ENCODE data around the gene ZBTB32. TPM values are rescaled to one million over a fixed set of nuclear protein-coding genes. Genes with fewer than 3 reads are reported as not detected.

ZBTB32 gene
- total RNA-seq, 1 donor from 2014 or later = not detected

GRCh38 chr19:35727053-35727955, 22.9 kb downstream of the ZBTB32 start:
- Mint-ChIP-seq H3K4me3 (ENCODE audit: unreplicated experiment) (no peak overlapping the region), H3K27ac (ENCODE audit: unreplicated experiment) (no peak overlapping the region), H3K4me1 (ENCODE audit: unreplicated experiment) (no peaks in the 10 kb centered on the region), H3K9me3 (ENCODE audit: unreplicated experiment) (no peaks in the 10 kb centered on the region), H3K36me3 (ENCODE audit: low read depth, unreplicated experiment) (peaks cover 77% of the 10 kb centered on the region), H3K27me3 (ENCODE audit: unreplicated experiment) (peaks cover 11% of the 10 kb centered on the region)
- TF ChIP-seq CTCF (IDR thresholded peaks at IDR 0.05; ENCODE audit: unreplicated experiment) = no peak
- no peak for DNase-seq (ENCODE audit: low spot score)

GRCh38 chr19:35727956-35728706, 23.8 kb downstream of the ZBTB32 start:
- DNase-seq (ENCODE audit: low spot score) = no peak
- no peaks in the 10 kb centered on the region for H3K9me3 Mint-ChIP-seq (ENCODE audit: unreplicated experiment)
- no peak for TF ChIP-seq CTCF (IDR thresholded peaks at IDR 0.05; ENCODE audit: unreplicated experiment)
- peak overlapping the region; percentile 37 for H3K4me3 Mint-ChIP-seq (ENCODE audit: unreplicated experiment)
- no peak overlapping the region for H3K27ac Mint-ChIP-seq (ENCODE audit: unreplicated experiment)
- H3K27me3 Mint-ChIP-seq (ENCODE audit: unreplicated experiment) = peaks cover 11% of the 10 kb centered on the region
- no peaks in the 10 kb centered on the region for H3K4me1 Mint-ChIP-seq (ENCODE audit: unreplicated experiment)
- H3K36me3 Mint-ChIP-seq (ENCODE audit: low read depth, unreplicated experiment) = peaks cover 76% of the 10 kb centered on the region

- H3K36me3 Mint-ChIP-seq (ENCODE audit: low read depth, unreplicated experiment) = peaks cover 70% of the 10 kb centered on the region
- H3K27me3 Mint-ChIP-seq (ENCODE audit: unreplicated experiment) = peaks cover 13% of the 10 kb centered on the region
- no peaks in the 10 kb centered on the region for H3K4me1 Mint-ChIP-seq (ENCODE audit: unreplicated experiment)
- H3K27ac Mint-ChIP-seq (ENCODE audit: unreplicated experiment) = no peak overlapping the region
- no peak for TF ChIP-seq CTCF (IDR thresholded peaks at IDR 0.05; ENCODE audit: unreplicated experiment)
- no peak overlapping the region for H3K4me3 Mint-ChIP-seq (ENCODE audit: unreplicated experiment)
- no peak for DNase-seq (ENCODE audit: low spot score)
- H3K9me3 Mint-ChIP-seq (ENCODE audit: unreplicated experiment) = no peaks in the 10 kb centered on the region
Measured at GRCh38 chr19:35729021-35729420, 24.7 kb downstream of the ZBTB32 start.

GRCh38 chr19:35729763-35730162, 25.4 kb downstream of the ZBTB32 start:
- H3K4me1 Mint-ChIP-seq (ENCODE audit: unreplicated experiment) = no peaks in the 10 kb centered on the region
- DNase-seq (ENCODE audit: low spot score) = no peak
- no peak for TF ChIP-seq CTCF (IDR thresholded peaks at IDR 0.05; ENCODE audit: unreplicated experiment)
- peak overlapping the region; percentile 12 for H3K4me3 Mint-ChIP-seq (ENCODE audit: unreplicated experiment)
- no peaks in the 10 kb centered on the region for H3K9me3 Mint-ChIP-seq (ENCODE audit: unreplicated experiment)
- no peak overlapping the region for H3K27ac Mint-ChIP-seq (ENCODE audit: unreplicated experiment)
- peaks cover 71% of the 10 kb centered on the region for H3K36me3 Mint-ChIP-seq (ENCODE audit: low read depth, unreplicated experiment)
- peaks cover 19% of the 10 kb centered on the region for H3K27me3 Mint-ChIP-seq (ENCODE audit: unreplicated experiment)
